NOMO-1 (cell line): ENCODE measurements around the gene NSRP1.
"Not testable (repeated sequence)": the region's sequence is repeated elsewhere in the genome, so short reads cannot be mapped to it uniquely, and the experiment has no call there.

Experiments
- DNase-seq, 2 experiments: peaks; one replicate each; lab custom pipeline; 2025; ENCODE audit not compliant: unreplicated experiment in 2 of 2; lab: John Stamatoyannopoulos, UW

NSRP1 gene

DNA sequence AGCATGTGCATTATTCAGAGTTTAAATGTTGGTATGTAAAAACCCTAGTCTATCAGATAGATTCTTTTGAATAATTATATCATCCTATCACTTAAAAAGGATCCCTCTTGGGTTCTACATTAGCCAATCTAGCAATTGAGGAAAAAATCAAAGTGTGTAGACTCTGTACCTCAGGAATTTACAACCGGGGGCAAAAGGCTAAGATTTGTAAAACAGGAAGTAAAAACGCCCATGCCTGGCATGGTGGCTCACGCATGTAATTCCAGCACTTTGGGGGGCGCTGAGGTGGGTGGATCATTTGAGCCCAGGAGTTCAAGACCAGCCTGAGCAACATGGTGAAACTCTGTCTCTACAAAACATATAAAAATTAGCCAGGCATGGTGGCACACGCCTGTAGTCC is 60.2 kb downstream of the NSRP1 start:
- DNase-seq, result no peak

DNA sequence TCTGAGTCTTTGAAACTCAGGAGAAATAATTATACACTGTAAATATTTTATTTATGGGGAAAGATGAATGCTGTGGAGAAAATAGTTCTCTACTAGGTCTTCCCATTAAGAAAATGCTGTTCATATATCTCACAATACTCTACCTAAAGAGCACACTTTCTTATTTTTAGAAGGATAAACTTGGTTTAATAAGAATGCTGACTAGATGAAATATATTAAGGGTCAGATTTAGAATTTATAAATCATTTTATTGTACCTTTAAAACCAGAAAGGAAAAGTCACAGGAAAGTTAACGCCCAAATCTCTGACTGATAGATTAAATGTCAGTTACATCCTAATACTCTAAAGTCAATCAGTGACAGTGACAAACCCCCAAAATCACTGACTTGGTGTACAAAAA is 70.1 kb downstream of the NSRP1 start:
- no peak for DNase-seq

DNA sequence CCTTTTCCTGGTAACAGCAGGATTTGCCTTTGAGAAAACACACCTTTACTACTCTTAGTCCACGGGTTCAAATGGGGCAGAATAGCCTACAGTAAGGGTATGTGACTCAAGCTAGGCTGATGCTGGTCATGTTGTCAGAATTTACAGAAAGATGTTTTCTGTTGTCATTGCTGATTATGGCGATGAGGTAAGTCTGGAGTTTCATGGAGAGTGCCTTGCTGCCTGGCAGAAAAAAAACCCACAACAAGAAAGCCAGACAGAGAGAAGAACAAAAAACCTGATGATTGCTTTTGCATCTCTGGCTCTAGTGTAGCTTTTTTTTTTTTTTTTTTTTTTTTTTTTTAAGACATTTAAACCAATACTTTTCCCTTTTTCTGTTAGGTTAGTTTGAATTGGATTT is 71.0 kb downstream of the NSRP1 start:
- no peak for DNase-seq

DNA sequence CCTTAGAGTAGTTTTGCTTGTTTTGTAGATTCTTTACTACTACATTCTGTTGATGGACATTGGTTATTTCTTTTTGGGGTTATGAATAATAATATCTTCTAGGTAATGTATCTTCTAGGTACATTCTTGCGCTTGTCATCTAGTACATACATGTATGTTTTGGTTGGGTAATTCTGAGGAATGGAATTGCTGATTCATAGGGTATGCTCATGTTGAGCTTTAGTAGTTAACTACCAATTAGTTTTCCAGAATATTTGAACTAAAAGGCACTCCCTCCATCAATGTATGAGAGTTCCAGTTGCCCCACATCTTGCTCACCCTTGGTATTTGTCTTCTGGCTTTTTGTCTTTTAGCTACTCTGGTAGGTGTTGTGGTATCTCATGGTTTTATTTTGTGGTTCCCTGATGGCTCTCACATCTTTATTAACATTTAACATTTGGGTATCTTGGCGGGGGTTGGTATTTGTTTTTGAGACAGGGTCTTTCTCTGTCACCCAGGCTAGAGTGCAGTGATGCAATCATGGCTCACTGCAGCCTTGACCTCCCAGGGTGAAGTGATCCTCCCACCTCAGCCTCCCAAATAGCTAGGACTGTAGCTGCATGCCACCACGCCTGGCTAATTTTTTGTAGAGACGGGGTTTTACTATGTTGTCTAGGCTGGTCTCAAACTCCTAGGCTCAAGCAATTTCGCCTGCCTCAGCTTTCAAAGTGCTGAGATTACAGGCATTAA is 71.8 kb downstream of the NSRP1 start:
- DNase-seq, result no peak

DNA sequence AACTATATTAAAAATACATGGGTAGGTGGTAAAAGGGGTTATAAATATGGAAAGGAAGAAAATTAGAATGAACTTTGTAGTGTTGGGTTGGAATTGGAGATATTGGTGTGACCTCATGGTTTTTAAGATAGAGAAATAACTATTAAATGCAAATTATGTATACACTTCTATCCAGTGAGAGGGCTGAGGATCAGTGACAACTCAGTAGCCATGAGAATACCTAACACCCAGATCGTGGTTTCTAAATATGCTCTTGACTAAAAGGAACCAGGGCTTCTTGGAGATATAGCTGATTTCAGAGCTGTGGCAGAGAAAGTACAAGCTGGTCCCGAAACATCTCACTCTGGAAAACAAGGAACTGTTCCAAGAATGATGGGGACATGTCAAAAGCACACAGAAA is 74.5 kb downstream of the NSRP1 start:
- no peak for DNase-seq

DNA sequence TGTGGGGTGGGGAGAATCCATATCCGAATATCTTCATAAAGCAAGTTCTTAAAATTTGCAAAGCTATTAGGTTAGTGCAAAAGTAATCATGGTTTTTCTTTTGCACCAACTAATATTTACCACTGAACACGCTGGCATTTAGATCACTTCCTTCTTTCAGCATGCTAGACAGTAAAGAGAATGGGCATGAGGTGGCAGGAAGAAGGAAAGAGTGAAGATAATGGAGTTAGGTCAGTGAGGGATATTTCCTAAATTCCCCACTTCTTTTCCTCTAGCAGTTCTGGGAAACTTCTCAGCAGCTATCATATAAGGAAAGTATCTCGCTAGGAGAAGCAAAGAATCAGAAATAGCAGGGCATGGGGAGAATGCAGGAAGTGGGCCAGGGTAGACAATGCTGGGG is 79.9 kb downstream of the NSRP1 start:
- DNase-seq, result no peak

DNA sequence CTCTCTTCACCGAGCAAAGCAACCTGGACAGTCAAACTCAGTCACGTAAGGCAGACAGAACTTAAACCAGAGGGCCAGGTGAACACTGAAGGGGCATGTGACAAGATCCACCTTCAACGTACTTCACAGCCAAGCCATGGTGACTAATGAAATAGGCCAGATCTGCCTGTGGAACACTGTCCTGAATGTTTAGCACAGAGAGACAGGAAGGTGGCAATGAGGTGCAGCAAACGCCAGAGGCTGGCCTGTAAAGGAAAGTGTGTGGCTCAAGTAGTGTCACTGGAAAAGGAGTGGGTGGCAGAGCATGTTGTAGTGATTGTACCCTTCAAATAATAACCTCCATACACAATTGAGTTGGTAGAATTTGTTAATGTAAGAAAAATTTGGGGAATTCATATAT is 80.8 kb downstream of the NSRP1 start:
- no peak for DNase-seq

DNA sequence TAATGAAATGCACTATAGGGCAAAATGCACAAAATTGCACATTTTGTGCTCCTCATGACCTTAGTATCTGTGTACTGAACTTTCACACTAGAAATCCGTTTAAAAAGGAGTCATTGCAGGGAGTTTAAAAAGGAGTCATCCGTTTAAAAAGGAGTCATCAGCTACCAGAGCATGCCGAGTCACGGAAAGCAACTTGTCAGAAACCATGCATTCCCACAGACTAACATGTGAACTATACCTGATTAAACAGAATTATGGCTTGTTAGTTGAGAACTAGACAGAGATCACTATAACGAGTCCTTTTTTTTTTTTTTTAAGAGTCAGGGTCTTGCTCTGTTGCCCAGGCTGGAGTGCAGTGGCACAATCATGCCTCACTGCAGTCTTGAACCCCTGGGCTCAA is 83.0 kb downstream of the NSRP1 start:
- no peak for DNase-seq

DNA sequence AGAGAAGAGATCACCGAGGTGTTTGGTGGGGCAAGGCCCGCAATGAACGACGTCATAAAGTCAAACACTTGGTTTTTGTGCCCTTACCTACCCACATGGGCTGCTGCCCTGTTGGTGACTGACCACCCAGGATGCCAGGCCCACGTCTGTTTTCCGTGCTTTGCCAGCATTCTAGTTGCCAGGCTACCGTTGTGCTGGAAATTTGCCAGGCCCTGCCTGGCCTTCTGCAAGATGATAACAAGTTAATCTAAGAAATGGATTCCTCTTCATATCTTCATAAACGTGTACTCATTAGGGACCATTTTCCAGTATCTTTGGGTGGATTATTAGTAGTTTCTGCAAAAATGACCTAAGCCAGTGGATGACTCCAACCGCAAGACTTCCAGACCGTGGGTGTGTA is 83.5 kb downstream of the NSRP1 start:
- no peak for DNase-seq

DNA sequence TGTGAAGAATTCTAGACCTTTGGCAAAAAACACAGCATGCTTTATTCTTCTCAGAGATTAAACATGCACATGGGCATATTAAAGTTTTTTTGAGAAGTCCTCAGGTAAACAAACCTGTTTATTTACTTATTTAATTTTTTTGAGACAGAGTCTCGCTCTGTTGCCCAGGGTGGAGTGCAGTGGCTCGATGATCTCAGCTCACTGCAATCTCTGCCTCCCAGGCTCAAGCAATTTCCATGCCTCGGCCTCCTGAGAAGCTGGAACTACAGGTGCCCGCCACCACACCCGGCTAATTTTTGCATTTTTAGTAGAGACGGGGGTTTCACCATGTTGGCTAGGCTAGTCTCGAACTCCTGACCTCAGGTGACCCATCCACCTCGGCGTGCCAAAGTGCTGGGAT is 84.0 kb downstream of the NSRP1 start:
- DNase-seq, result not testable (repeated sequence)

DNA sequence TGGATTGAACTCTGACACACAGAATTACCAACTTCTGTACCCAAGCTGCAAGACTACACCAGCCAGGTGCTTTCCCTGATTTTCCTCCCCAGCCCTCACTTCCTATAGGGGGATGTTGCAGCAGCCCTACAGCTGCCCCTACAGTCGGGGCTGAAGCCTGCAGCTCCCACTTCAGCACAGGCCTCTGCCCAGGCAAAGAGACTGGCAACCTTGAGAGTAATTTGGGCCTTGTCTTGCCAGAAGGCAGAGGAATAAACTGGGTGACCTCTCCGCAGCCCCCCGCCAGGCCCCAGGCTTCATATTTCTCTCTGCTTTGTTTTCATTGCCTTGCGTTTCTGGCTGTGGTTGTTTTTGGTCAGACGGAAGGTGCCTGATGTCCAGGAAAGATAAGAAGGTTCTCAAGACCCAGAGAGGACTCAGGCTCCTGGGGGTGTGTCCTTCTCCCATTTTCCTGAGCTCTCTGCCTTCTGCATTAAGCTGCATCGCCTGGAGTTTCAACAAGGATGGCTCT is 86.9 kb downstream of the NSRP1 start:
- DNase-seq, result no peak

DNA sequence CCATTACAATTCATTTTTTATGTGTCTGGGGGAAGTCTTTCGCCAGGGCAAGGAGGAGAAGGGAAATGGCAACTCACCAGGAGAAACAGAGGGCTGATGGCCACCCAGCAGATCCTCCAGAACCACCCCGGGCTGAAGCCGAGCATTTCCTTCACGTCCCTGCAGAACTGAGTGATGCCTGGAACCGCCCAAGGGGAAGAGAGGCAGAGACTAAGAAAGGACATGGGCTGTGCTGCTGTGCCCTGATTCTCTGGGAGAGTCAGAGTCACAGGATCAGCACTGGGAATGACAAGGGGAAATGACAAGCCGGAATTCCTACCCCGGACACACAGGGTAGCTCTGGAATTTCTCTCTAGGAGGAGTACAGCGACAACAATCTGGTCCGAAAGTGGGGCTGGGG is 91.0 kb downstream of the NSRP1 start:
- no peak for DNase-seq

DNA sequence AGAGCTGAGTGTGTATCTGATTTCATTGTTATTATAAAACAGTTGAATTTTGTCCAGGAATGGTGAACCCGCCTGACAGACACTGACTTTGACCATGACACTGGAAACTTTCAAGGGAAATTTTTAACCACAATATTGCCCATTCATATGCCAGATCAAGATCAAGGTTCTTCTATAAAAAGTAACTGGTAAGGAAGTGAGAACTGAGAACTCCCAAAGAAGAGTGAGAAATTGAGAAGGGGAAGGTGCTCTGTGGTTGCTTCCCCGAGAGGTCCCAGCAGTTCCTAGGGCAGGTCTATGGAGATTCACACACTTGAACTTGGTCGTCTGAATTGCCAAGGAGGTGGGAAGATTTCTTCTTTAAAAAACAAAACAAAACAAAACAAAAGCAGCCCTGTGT is 91.6 kb downstream of the NSRP1 start:
- peak in 1 of 2 experiments; percentile 31 for DNase-seq

DNA sequence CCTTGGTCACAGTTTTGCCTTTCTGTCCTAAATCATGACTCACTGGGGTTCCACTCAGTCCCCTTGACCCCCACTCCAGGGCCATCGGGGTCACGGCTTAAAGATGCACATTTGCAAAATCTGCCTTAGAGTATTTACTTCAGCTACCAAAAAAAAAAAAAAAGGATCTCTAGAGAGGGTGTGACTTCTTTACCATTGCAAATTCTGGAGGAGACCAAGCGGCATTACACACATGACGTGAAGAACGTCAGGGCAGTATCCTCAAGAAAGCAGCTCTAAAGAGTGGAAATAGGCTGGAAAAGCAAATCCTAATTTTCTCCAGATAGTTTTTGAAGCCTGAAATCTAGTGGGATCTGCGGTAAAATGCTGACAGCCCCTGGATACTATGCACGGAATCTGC is 93.3 kb downstream of the NSRP1 start:
- DNase-seq, result no peak

DNA sequence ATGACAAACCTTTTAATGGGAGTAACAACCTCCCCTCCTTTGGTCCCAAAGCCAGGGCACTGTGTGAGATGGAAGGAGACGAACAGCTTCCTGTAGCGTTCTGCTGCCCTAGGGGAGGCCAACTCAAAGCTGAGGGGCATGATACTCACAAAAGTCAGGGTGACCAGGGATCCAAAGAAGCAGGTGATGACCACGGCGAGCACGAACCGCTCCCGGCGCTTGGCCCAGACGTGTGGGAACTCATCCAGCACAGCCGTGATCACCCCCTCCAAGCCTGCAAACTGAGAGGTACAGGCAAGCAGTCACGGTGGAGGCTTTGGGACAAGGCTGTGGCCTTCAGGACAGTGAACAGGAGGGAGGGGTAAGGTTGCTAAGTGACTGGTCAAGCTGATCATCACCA is 93.8 kb downstream of the NSRP1 start:
- no peak for DNase-seq

DNA sequence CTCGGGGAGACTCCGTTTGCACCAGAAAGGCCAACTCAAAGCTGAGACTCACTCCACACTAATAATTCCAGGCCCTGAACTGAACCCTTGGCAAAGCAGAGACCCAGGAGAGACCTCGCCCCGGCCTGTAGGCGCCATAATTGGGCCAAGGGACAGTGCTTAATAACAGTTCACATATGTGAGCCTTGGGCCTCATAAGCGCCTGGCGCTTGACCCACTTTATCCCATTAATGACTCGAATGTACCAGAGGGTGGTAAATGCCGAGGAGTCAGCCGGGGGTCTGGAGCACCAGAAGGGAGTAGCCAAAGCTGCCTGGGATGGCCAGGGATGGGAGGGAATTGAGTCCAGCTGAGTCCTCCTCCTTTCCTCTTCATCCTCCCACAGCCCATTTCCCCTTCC is 94.3 kb downstream of the NSRP1 start:
- DNase-seq, result no peak

DNA sequence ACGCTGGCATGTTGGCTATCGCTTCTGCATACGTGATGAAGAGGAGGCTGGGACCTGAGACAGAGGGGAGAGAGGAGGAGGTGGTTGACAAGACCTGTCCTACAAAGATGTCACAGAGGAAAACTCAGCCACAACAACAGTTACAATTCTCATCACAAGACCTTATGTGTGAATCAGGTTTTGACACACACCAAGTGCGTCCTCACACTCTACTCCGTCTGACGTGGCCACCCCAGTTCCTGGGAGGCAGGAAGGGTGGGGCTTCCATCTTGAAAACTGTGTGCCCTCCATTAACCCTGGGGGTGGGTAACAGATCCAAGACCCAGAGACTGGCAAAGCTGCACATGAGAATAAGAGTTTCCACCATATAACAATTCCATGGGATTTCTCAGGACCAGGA is 94.8 kb downstream of the NSRP1 start:
- DNase-seq, result no peak

DNA sequence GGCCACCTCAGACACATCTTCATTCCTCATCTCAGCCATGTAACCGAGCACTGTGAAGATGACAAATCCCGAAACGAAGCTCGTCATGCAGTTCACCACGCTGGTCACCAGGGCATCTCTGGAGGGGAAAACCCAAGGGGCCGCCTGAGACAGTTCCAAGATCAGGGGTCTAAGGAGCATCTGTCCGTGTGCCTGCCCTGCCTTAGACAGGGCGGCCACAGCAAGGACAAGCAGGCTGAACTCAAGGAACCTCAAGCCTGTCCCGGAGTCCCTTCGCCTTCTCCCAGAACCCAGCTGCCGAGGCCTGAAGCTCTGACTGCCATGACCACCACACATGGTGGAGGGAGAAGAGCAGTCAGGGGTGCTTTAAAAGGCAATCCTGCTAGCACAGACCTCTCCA is 96.1 kb downstream of the NSRP1 start:
- no peak for DNase-seq

DNA sequence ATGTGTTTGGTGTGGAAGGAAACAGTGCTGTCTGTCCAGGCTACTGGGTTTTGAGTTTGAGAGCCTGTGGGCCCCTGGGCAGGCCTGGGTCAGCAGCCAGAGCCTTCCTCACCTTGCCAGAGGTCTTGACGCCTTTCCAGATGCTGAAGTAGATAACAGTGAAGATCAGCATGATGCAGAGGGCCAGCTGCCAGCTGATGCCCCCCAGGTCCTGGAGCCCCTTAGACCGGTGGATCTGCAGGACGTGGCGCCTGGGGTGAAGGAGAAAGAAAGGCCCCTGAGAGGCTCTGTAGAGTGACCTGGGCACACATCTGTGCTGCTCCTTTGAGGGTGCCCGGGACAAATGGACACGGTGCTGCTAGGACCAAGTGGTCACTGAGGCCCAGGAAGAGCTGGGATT is 100.4 kb downstream of the NSRP1 start:
- DNase-seq, result no peak

DNA sequence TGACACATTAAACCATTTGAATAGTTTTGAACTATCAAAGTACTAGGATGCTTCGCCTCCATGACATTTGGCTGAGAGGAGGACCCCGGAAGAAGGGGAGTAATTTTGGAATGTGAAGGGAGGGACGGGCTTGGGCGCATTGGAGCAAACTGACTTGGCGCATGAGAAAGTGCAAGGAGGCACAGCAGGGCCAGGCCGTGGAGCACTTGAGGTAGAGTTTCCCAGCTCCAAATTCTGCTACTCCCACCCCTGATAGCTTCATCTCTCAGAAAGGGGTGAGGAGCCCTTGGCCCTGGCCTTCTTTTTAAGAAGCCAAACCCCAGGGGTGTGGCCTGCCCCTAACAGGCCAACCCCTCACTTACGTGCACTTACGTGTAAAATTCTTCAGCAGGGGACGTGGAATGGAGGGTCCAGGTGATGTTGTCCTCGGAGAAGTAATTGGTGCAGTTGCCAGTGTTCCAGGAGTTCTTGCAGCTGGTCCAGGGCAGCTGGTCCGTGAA is 101.2 kb downstream of the NSRP1 start:
- no peak for DNase-seq

DNA sequence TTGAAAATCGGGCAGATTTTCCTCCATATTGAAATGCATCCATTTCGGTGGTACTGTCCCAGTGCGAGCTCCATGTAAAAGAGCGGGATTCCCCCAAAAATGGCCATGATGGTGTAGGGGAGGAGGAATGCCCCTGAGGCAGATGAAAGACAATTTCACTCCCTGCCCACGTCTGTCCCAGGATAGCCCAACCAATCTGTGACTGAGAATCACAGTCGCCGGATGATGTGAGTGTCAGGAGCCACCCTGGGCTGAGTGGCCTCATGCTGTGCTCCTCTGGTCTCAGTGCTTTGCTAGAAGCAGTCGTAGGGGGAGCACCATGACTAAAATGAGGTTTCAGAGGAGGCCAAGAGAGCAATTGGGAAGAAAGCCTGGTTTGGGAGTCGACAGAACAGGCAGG is 102.2 kb downstream of the NSRP1 start:
- no peak for DNase-seq

DNA sequence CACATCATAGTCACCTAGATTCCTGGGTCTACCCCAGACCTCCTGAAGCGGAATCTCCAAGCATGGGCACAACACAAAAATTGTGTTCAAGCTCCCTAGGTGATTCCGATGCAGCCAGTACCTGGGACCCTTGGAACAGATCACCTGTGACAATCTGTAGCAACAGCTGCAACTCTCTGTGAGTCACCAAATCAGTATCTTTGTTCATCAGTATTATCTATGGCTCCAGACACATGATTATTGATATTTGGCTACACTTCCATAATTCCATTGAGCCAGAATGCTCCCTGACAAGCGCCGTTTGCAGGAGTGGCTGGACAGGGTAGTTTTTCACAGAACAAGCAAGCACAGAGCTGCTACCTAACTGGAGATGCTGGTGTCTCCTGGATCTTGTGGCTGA is 102.7 kb downstream of the NSRP1 start:
- no peak for DNase-seq

DNA sequence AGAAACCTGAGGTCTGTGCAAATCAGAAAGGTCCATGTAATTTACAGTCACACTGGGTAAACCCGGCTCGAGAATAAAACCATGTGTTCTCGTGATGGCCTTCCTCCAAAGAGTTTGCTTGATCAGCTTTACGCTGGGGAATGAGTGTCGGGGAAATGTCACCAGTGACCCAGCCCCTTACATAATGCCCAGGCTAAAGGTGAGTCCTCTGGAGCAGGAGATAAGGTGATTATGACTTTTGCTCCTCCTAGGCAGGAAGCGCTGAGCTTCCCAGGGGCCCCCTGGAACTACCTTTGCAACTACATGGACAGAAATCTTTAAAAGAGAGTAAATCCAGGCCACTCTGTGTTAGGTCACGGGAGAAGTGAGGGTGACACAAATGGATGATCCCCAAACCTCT is 103.2 kb downstream of the NSRP1 start:
- no peak for DNase-seq
